Liver (tissue), 9 donors: ENCODE results near the gene TMEM183A. TPM values are rescaled to one million over a fixed set of nuclear protein-coding genes. Genes with fewer than 3 reads are reported as not detected.

Experiments used
- DNase-seq: peaks from one replicate; pipeline ENCODE4 v3.0.0-alpha.2; 2017; ENCODE audit warnings: low spot score
- H3K27ac ChIP-seq, 2 donors: one replicate each; pipeline ENCODE4 v1.7.0; 2013; ENCODE audit warnings: inconsistent platforms in 2 of 2, low read length in 2 of 2, control low read depth in 1 of 2, low read depth in 1 of 2, mild to moderate bottlenecking in 1 of 2
- H3K27me3 ChIP-seq, 4 donors: one replicate each; pipeline versions ENCODE4 v1.6.1 to v1.7.0; 2013; ENCODE audit warnings: low read length in 3 of 4, inconsistent platforms in 1 of 4, mild to moderate bottlenecking in 1 of 4, moderate library complexity in 1 of 4; ENCODE audit not compliant: control insufficient read depth in 4 of 4, insufficient read depth in 4 of 4
- H3K36me3 ChIP-seq, 4 donors: one replicate each; pipeline versions ENCODE4 v1.6.1 to v1.7.0; 2013; ENCODE audit warnings: low read length in 3 of 4, mild to moderate bottlenecking in 3 of 4, low read depth in 1 of 4, moderate library complexity in 1 of 4; ENCODE audit not compliant: control insufficient read depth in 4 of 4, insufficient read depth in 3 of 4
- H3K4me1 ChIP-seq, 4 donors: one replicate each; pipeline versions ENCODE4 v1.6.1 to v1.7.0; 2013; ENCODE audit warnings: low read length in 3 of 4, mild to moderate bottlenecking in 3 of 4, moderate library complexity in 1 of 4; ENCODE audit not compliant: control insufficient read depth in 4 of 4, insufficient read depth in 4 of 4
- H3K4me3 ChIP-seq, 3 donors: one replicate each; pipeline versions ENCODE4 v1.6.1 to v1.7.0; 2013; ENCODE audit warnings: low read length in 3 of 3, control low read depth in 1 of 3, low read depth in 1 of 3, mild to moderate bottlenecking in 1 of 3
- H3K9ac ChIP-seq, 2 donors: one replicate each; pipeline ENCODE4 v1.7.0; 2013; ENCODE audit warnings: low read length in 2 of 2, mild to moderate bottlenecking in 2 of 2, moderate library complexity in 2 of 2, control low read depth in 1 of 2, low read depth in 1 of 2
- H3K9me3 ChIP-seq, 4 donors: one replicate each; pipeline versions ENCODE4 v1.6.1 to v1.7.0; 2013; ENCODE audit warnings: low read length in 3 of 4; ENCODE audit not compliant: control insufficient read depth in 4 of 4
- ATF3 ChIP-seq: IDR thresholded peaks from 2 replicates; pipeline ENCODE4 v1.6.1; 2016; ENCODE audit warnings: antibody characterized with exemption
- CTCF ChIP-seq: fragments of 150-350 bp; IDR thresholded peaks from 2 replicates; pipeline ENCODE4 v1.5.1; 2017; ENCODE audit warnings: improper control_type of control experiment, low read depth, low read length; ENCODE audit not compliant: missing input control
- EGR1 ChIP-seq, 2 donors: IDR thresholded peaks; 2 replicates each; pipeline ENCODE4 v1.6.1; 2016 to 2018; ENCODE audit warnings: antibody characterized with exemption in 2 of 2, low read depth in 2 of 2
- FOXA1 ChIP-seq: IDR thresholded peaks from 2 replicates; pipeline ENCODE4 v1.6.1; 2016; ENCODE audit warnings: antibody characterized with exemption
- FOXA2 ChIP-seq: IDR thresholded peaks from 2 replicates; pipeline ENCODE4 v1.6.1; 2016; ENCODE audit warnings: antibody characterized with exemption
- GABPA ChIP-seq, 2 donors: IDR thresholded peaks in 1 of 2; conservative IDR thresholded peaks in 1 of 2; 2 replicates each; pipeline ENCODE4 v1.6.1; 2016; ENCODE audit warnings: antibody characterized with exemption in 2 of 2, mild to moderate bottlenecking in 1 of 2, moderate library complexity in 1 of 2
- HNF4A ChIP-seq, 2 donors: conservative IDR thresholded peaks; 2 replicates each; pipeline ENCODE4 v1.6.1; 2016; ENCODE audit warnings: antibody characterized with exemption in 2 of 2, mild to moderate bottlenecking in 2 of 2
- HNF4G ChIP-seq: IDR thresholded peaks from 2 replicates; pipeline ENCODE4 v1.6.1; 2016; ENCODE audit warnings: antibody characterized with exemption
- JUND ChIP-seq, 2 donors: IDR thresholded peaks; 2 replicates each; pipeline ENCODE4 v1.6.1; 2016; ENCODE audit warnings: antibody characterized with exemption in 2 of 2
- MAX ChIP-seq: IDR thresholded peaks from 2 replicates; pipeline ENCODE4 v1.6.1; 2016; ENCODE audit warnings: antibody characterized with exemption
- NR2F2 ChIP-seq: IDR thresholded peaks from 2 replicates; pipeline ENCODE4 v1.6.1; 2016; ENCODE audit warnings: antibody characterized with exemption
- RAD21 ChIP-seq, 2 donors: IDR thresholded peaks; 2 replicates each; pipeline ENCODE4 v1.6.1; 2016; ENCODE audit warnings: antibody characterized with exemption in 2 of 2, mild to moderate bottlenecking in 2 of 2
- REST ChIP-seq: IDR thresholded peaks from 2 replicates; pipeline ENCODE4 v1.6.1; 2016; ENCODE audit warnings: antibody characterized with exemption, mild to moderate bottlenecking
- RXRA ChIP-seq, 2 donors: IDR thresholded peaks; 2 replicates each; pipeline ENCODE4 v1.6.1; 2017 to 2018; ENCODE audit warnings: antibody characterized with exemption in 2 of 2, mild to moderate bottlenecking in 1 of 2
- SP1 ChIP-seq: IDR thresholded peaks from 2 replicates; pipeline ENCODE4 v1.6.1; 2018; ENCODE audit warnings: antibody characterized with exemption, mild to moderate bottlenecking
- TAF1 ChIP-seq: conservative IDR thresholded peaks from 2 replicates; pipeline ENCODE4 v1.6.1; 2016; ENCODE audit warnings: antibody characterized with exemption, mild to moderate bottlenecking
- YY1 ChIP-seq: IDR thresholded peaks from 2 replicates; pipeline ENCODE4 v1.6.1; 2016; ENCODE audit warnings: antibody characterized with exemption, mild to moderate bottlenecking
- ZBTB33 ChIP-seq: IDR thresholded peaks from 2 replicates; pipeline ENCODE4 v1.6.1; 2016; ENCODE audit warnings: antibody characterized with exemption
- WGBS: extraction: QIAGEN DNeasy Blood & Tissue Kit; methylation state at CpG from one replicate; pipeline ENCODE4 v1.1.7; 2013; 5-methylcytosine and 5-hydroxymethylcytosine counted together
- polyA plus RNA-seq, 2 donors: library from polyadenylated mRNA; stranded (reverse) in 1 of 2; unstranded in 1 of 2; fragments of 200-250 nt in 1 of 2; fragments of >200 nt in 1 of 2; fragmentation: Nextera tagmentation in 1 of 2; extraction: Ambion mirVana in 1 of 2; gene quantifications; one replicate each; pipeline versions ENCODE4 v1.2.1 to v1.2.3, GENCODE V29; 2013 to 2015
- total RNA-seq, 2 donors: library from RNA; depleted of rRNA; stranded (reverse); fragments of >200 nt; gene quantifications; one replicate each; pipeline ENCODE4 v1.2.3, GENCODE V29; 2014
- donor health status: healthy.
- donor health status: healthy.
- donor health status: healthy.
- donor health status: healthy.
- donor health status: healthy.

Gene TMEM183A
- total and polyA plus RNA-seq, 4 donors = 21.0 to 48.9 (median 35.5) TPM

GRCh38 chr1:202979459-202979858 is 27.7 kb upstream of the TMEM183A start:
- Histone ChIP-seq H3K9me3 (no peaks in the 10 kb centered on the region), H3K4me1 (no peaks in the 10 kb centered on the region), H3K27me3 (peaks cover 0 to 3% (median 0%) of the 10 kb centered on the region in 4 donors), H3K36me3 (no peaks in the 10 kb centered on the region), H3K27ac (no peak overlapping the region), H3K4me3 (no peak overlapping the region), H3K9ac (no peak overlapping the region)
- 70% methylated on average over 2 of the region's 2 CpGs for WGBS
- no peak for DNase-seq
- TF ChIP-seq MAX = no peak
- TF ChIP-seq EGR1 (IDR thresholded peaks at IDR 0.05; ENCODE audit: low read depth in 2 of 2) = no peak
- TF ChIP-seq CTCF = no peak
- no peak for TF ChIP-seq NR2F2
- no peak for TF ChIP-seq TAF1
- no peak for TF ChIP-seq FOXA2
- no peak for TF ChIP-seq ATF3
- TF ChIP-seq GABPA (IDR thresholded peaks at IDR 0.05 in 1 of 2, conservative IDR thresholded peaks at IDR 0.05 in 1 of 2) = no peak
- no peak for TF ChIP-seq ZBTB33
- no peak for TF ChIP-seq RXRA (IDR thresholded peaks at IDR 0.05)
- no peak for TF ChIP-seq REST
- TF ChIP-seq HNF4G = no peak
- TF ChIP-seq JUND (IDR thresholded peaks at IDR 0.05) = no peak
- no peak for TF ChIP-seq RAD21 (IDR thresholded peaks at IDR 0.05)
- TF ChIP-seq SP1 = no peak
- TF ChIP-seq HNF4A (conservative IDR thresholded peaks at IDR 0.05) = no peak
- TF ChIP-seq FOXA1 = no peak

GRCh38 chr1:202981939-202982338 is 25.2 kb upstream of the TMEM183A start:
- DNase-seq = no peak
- H3K27ac ChIP-seq = no peak overlapping the region
- no peak overlapping the region for H3K9ac ChIP-seq
- H3K9me3 ChIP-seq = no peaks in the 10 kb centered on the region
- no peaks in the 10 kb centered on the region for H3K4me1 ChIP-seq
- H3K36me3 ChIP-seq = no peaks in the 10 kb centered on the region
- H3K4me3 ChIP-seq = no peak overlapping the region
- 75% methylated on average over 2 of the region's 2 CpGs for WGBS
- H3K27me3 ChIP-seq = no peaks in the 10 kb centered on the region
- TF ChIP-seq YY1 (no peak), FOXA1 (no peak), REST (no peak)
